HG03025 (cell line): ENCODE measurements around the gene ERBB4.
"Not testable (repeated sequence)": the region's sequence is repeated elsewhere in the genome, so short reads cannot be mapped to it uniquely, and the experiment has no call there.

ENCODE experiments used
- ATAC-seq: cut with Tn5 transposase; IDR thresholded peaks from one replicate; pipeline ENCODE4 v1.9.1; 2021; ENCODE audit warnings: mild to moderate bottlenecking, moderate library complexity; ENCODE audit not compliant: unreplicated experiment, low FRiP score

Gene ERBB4

DNA sequence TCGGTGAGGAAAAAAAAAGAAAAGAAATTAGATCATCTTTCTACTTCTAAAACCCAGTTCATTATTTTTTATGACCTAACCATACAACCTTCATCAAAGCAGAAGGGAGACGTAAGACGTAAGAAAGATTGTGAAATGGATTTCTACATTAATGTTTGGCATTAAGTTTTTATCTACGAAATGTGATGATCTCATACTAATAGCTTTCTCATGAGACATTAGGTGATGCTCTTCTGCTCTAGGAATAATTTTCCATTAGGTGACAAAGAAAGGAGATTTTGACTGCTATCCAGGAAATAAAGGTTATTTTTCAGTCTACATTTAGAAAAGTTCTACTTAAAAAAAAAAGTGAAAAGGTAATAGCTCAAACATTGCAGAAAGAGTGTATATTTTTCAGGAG is 748.6 kb downstream of the ERBB4 start:
- no peak for ATAC-seq

DNA sequence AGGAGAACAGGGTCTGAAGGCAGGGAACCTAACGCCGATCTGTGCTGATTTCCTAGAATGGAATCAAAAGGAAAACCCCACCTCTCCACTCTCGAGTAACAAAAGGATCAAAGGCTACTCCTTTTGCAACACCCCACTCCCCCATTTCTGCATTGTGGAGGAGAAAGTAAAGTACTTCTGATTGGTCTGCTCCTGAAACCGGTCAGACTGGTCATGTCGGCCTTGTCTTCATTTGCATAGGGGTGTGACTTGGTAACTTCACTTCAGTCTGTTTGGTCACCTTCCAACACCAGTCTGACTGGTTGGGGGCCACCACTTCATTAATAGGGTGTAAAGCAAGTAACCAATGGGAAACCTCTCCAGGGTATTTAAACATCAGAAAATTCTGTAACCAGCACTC is 771.9 kb downstream of the ERBB4 start:
- no peak for ATAC-seq

DNA sequence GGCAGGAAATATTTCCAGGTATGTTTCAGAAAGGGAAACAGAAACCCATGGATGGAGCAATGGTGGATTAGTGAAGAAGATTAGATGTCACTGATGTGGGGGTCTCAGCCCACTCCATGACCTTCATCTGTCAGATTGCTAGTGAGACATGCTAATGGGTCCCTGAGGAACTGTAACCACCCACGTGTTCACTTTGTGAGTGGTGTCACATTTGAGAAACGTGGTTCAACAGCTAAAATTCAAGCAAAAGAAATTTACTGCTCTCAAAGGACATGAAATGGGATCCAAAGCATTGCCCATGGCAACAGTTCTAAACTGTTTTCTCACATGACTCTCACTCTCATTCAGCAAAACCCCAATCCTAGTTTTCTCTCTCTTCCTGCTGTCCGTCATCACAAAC is 776.1 kb downstream of the ERBB4 start:
- ATAC-seq = no peak

DNA sequence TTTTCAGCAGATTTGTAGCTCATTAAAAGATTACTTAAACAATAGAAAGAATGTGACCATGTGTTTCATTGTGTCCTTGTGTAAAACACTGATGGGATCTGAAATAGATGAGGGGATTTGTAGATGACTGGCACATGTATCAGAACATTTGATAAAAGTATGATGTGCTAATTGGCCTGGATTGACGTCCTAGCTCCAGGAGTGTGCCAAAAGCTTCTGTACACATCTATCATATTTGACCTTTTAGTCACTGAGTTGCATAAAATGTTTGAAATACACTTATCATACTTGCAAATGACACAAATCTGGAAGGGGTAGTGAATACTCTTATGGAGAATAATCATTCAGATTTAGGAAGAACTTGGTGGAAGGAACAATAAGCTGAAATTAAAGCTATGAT is 778.5 kb downstream of the ERBB4 start:
- ATAC-seq = no peak

DNA sequence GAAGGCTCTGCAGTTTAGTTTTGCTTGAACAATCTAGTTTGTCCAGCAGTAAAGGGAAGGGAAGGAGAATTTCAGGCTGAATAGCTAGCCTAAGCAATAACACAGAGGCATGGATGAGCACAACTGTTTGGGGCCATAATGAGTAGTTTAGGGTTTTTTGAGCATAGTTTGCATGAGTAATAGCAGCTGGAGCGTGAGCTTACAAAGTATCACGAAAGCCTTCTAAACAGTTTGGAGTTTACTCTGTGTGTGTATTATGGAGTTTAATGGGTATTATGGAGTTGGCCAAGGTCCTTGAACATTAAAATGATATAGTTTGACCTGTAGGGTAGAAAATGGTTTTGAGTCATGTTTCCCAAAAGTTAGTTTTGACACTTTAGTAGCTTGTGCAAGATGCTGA is 782.3 kb downstream of the ERBB4 start:
- ATAC-seq = no peak

DNA sequence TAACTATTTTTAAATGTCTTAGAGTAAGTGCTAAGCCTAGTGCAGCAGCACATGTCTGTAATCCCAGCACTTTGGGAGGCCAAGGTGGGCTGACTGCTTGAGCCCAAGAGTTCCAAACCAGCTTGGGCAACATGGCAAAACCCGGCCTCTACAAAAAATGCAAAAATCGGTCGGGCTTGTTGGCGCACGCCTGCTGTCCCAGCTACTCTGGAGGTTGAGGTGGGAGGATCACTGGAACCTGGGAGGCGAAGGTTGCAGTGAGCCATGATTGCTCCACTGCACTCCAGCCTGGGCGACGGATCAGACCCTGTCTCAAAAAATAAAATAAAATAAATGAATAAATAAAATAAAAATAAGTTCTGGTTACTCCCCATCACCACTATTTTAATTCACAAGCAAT is 783.4 kb downstream of the ERBB4 start:
- no peak for ATAC-seq

DNA sequence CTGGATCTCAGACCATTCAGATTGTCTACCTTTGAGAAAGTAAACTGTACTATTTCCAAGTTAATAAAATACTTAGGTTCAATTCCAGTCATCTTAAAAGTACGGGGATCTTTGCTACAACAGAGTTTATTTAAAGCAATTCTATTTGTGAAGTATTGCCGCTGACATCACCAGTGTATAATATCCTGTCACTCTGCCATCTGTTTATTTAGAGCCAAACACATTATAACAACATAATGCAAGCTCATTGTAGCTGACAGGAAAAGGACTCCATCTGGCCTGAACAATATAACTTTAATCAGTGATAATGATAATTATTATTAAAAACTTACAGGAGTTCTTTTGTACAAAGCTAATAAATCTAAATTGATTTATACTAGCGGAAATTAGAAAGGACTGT is 786.8 kb downstream of the ERBB4 start:
- ATAC-seq = no peak

DNA sequence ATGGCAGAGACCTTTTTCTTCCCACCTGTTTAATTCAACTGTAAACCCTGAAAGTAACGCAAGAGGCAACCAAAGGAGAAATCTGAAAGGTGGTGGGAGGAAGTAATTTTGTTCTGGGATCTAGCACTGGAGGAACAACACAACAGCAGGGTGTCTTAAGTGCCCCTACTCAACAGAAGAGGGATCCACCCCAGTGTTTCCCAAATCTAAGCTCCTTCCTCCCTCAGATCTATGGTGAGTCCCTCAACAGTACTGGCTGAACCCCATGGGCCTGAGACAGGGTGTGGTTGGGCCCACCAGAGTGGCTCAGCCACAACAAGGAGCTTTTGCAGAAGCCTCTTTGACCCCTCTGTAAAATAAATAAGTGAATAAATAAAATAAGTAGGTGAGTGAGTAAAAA is 790.3 kb downstream of the ERBB4 start:
- no peak for ATAC-seq

DNA sequence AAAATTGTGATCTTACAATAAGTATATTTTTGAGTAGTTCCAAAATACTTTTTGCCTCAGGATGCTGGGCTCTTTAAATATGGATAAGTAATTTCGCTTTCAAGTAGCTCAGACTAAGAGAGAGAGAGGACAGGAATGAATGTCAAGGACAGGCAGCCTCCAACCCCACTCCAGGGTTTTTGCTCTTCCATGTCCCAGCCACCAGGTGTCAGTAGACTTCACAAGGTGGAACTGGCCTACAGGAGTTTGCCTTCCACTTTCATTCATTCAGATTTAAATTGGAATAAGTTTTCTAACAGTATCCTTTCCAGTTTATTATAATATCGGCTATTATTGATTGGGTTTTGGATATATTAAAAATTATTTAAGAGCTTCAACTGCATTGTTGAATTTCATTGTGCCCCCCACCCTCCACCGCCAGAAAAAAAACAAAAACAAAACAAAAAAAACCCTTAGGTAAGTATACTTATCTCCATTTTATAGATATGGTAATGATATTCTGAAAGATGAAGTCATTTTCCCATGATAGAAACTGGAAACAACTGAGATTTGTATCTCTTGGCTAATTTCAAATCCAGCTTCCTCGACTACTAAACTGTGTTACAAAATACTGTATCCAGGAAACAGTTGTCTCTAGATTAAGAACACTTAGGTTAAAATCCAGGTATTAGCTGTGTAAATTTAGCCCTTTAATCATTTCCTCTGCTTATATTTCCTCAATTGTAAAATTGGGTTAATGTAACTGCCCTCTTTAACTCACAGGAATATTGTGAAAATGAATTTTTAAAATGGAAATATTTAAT is 793.1 kb downstream of the ERBB4 start:
- ATAC-seq = peak; percentile 97

DNA sequence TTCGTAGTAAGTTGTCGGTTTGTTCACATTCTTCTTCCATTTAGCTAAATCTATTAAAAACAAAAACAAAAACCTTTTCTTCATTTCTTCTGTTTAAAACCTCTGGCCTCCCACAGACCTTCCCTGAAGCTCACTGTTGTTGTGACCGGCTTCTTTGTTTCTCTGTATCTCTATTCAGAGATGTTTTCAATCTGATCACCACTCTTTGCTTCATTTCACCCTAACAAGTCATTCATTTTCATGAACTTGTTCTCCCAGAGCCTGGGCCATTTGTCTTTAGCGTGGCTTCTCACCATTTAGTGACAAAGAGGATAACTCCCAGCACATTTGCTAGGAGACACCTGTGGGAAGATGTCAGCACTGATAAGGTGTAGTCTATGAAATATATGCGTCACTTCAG is 794.2 kb downstream of the ERBB4 start:
- ATAC-seq = no peak

DNA sequence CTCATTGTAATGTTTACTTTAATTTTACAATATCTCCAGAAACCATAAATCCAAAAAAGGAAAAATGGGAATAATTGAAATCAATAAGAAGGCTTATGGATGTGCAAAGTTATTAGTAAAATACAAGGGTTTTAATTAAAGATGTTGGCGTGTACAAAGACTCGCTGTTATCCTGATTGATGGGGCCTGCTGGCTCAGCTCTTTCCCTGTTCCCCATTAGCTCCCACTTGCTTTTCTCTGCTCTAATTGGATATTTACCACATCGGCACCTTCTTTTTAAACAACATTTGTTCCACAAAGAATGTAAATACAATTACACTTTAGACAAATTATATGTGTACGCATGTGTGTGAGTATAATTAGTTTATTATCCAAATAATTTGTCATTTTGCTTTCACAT is 796.6 kb downstream of the ERBB4 start:
- ATAC-seq = no peak

DNA sequence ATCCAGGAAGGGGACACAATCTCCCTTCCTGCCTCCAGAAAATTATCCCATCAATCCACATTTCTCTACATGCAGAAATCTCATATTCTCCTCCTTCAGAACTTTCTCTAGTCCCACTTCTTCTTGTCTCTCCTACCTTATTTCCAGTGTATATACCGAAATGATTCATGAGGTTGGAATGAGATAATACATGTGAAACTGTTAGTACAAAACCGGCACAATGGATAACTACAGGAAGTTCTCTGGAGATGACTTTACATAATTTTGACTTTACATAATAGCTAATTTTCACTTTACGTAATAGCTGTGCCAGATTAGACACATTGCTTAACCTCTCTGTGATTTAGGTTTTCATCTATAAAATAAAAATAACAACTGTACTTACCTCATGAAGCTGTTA is 801.3 kb downstream of the ERBB4 start:
- ATAC-seq = no peak

DNA sequence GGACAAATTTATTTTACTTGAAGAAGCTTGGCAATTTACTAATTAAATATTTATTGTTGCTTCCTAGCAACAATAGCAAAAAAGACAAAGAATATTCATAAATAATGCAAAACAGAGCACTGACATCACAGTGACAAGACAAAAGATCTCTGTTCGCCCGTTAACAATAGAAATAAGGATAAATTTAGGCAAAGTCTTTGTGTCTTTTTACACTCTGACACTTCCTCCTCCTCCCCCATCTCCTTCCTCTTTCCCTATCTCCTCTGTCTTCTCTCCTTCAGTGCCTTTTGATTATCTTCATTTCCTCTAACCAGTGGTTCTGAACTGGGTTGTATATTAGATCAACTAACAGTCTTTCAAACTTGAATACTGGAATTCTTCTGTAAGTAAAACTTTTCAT is 808.4 kb downstream of the ERBB4 start:
- ATAC-seq = no peak

DNA sequence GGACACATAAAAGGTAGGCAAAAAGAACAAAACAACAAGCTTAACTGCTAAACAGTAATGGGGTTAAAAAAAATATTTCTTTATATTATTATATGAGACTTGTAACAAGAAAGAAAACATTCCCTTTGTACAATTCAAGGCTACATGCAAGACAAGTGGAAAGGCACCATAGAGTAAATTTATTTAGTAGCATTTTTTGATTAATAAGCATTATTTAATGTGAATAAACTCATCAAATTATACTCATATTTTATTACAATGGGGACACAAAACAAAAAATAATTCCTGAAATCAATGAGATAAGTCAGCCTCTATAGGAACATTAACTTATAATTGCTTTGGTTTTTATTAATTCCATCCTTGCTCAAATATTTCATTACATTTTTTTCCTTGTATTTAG is 809.2 kb downstream of the ERBB4 start:
- no peak for ATAC-seq

DNA sequence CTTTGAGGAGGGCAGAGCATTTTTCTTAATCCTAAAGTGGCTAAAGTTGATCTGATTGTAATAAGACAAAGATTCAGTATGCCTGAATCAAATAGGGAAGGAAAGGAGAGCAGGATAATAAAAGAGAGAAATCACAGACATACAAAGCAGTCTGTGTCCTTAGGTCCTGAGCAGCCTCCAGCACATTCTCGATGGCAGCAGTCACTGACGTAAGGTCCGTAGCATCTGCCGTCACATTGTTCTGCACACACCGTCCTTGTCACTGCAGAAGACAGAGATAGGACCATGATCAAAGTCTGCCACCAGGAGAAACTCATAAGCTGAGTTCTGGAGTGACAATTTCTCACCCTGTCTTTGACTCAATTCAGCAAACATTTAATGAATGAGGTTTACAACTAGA is 813.7 kb downstream of the ERBB4 start:
- ATAC-seq = no peak

DNA sequence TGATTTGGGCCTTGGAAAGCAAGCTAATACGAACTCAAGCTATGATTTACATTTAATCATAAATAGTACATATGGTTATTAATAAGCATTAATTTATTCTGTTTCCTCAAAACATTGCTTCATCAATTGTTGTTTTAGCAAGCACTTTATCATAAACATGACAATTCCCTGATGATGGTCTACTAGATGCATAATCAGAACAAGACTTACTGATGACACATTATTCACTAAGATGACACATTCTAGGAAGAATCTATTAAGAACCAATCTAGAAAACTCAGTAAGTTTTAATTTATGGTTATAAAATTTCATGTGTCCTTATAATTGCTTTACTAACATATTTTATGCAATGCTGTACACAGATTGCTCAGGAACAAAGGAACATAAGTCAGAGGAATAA is 815.2 kb downstream of the ERBB4 start:
- ATAC-seq = no peak

DNA sequence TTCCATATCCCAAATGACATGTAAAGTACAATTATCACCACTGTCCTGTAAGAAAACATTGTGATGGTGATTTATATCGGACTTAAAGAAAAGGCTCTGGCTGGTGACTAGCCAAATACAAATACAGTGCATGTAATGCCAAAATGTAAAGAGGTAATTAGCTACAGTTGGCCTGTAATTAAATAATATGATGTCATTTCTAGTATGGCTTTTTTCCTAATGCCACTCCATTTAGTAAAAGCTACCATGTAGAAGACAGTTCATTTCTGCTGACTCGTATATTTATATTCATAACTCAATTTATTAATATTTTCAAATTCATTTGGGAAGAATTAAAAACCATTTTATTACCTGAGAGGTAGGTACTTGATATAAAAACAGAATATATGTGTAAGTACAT is 815.7 kb downstream of the ERBB4 start:
- ATAC-seq = no peak

DNA sequence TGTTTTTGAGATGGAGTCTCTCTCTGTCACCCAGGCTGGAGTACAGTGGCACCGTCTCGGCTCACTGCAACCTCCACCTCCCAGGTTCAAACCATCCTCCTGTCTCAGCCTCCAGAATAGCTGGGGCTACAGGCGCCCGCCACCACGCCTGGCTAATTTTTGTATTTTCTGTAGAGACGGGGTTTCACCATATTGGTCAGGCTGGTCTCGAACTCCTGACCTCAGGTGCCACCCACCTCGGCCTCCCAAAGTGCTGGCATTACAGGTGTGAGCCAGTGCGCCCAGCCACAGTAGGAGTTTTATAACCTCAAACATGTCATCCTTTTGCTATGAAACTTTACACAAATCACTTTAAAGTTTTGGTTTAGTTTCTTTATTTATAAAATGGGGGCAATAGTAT is 816.7 kb downstream of the ERBB4 start:
- not testable (repeated sequence) for ATAC-seq

DNA sequence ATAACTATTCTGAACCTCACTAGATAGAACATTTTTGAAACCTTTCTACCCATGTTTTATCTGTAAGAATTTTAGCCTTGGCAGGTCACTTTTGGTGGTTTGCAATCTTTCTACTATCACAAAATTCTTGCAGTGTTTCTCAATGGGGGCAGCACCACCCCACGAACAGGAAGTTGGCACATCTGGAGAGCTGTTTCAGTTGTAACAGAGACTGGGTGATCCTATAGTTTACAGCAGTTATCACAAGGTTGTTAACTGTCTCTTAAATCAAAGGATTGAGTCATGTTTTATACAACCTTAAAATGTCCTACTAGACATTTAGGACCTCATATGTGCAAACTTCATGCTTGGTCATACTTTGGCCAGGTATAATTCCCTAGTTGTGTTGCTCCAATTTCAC is 829.2 kb downstream of the ERBB4 start:
- ATAC-seq = no peak

DNA sequence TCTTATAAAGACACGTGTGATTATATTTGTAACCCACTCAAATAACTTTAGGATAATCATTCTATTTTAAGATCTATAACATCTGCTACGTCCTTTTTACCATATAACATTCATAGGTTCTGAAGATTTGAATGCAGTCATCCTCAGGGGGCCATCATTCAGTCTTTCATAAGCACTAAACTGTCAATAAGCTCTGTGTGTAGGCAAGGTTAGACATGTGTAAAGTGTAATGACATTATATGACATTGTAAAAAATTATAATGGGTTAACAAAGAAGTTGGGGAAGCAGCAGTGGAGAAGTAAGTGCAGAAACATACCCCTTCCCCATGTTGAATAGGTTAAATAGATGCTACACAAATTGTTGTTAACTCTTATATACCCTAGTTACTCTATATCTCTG is 845.9 kb downstream of the ERBB4 start:
- no peak for ATAC-seq

DNA sequence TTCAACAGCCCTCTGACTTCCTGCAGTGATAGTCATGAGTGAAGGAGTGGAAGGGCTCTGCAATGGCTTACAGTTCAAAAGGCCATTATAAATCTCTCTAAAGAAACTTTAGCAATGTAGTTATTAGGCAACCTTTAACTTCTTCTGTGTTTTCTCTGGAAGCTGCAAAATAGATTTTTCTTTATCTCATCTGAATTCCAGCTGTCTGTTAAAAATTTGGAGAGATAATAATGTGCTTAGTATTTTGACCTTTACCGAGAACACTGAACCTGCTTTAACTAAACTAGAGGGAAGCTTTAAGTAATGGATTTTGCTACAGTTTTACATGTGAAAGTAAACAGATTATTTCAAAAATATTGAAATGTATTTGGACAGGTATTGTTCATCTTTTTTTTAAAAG is 847.9 kb downstream of the ERBB4 start:
- no peak for ATAC-seq

DNA sequence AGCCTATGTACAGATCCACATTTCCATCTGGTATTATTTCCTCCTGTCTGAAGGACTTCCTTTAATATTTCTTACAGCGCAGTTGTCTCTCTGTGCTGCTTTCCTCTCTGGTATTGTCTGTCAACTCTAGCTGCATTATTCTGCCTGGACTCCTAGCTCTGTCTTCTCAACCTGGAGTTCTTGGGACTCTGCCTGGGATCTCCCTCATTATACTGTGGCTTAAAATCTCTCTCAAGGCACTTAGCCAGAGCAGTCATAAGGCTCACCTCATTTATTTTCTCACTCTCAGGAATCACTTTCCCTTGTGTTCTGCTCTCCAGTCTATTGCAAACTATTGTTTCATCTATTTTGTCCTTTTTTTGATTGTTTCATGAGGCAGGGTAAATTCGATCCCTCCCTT is 850.4 kb downstream of the ERBB4 start:
- no peak for ATAC-seq

DNA sequence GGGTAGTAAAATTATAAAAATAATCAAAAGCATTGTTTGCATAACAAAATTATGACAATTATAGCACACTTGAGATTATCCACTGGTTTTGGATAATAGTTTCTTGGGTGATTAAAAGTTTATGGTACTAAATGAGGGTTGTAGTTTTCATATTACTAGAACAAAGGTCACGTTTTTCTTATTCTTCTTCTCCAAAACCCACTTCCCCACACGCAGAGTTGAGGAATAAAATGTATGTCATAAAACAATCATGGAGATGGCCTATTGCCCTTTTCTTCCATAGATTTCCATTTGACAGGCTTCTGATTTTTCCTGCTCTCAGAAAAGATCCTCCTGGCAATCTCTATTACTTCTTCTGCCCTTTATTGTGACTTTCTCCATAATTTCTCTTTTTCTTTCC is 863.9 kb downstream of the ERBB4 start:
- ATAC-seq = no peak
